Colon (tissue), 2 donors: ENCODE data around the gene AIRE.

Experiments used
- FAIRE-seq: peaks from 2 replicates; lab custom pipeline; 2012; peaks lifted over from hg19 to GRCh38; lab: Jason Lieb, UNC
- donor health status: control.
- donor health status: control.

The AIRE gene

GRCh38 chr21:44325386-44326271 lies 40.0 kb downstream of the AIRE start:
- FAIRE-seq, result no peak

GRCh38 chr21:44326272-44326647 lies 40.6 kb downstream of the AIRE start:
- FAIRE-seq, result no peak

- no peak for FAIRE-seq
These were observed 41.3 kb downstream of the AIRE start for GRCh38 chr21:44326716-44327602.

GRCh38 chr21:44327603-44327974 lies 41.9 kb downstream of the AIRE start:
- no peak for FAIRE-seq

- no peak for FAIRE-seq
These were observed 42.7 kb downstream of the AIRE start for GRCh38 chr21:44328242-44328895.

GRCh38 chr21:44329086-44329889 lies 43.6 kb downstream of the AIRE start:
- FAIRE-seq, result no peak

GRCh38 chr21:44329971-44330681 lies 44.5 kb downstream of the AIRE start:
- no peak for FAIRE-seq

GRCh38 chr21:44330698-44331097 lies 45.0 kb downstream of the AIRE start:
- FAIRE-seq, result no peak

GRCh38 chr21:44331209-44331608 lies 45.5 kb downstream of the AIRE start:
- FAIRE-seq, result no peak

- no peak for FAIRE-seq
These were observed 46.1 kb downstream of the AIRE start for GRCh38 chr21:44331650-44332307.

- FAIRE-seq, result no peak
These were observed 46.7 kb downstream of the AIRE start for GRCh38 chr21:44332383-44332782.

GRCh38 chr21:44332965-44333364 lies 47.3 kb downstream of the AIRE start:
- no peak for FAIRE-seq

GRCh38 chr21:44333509-44334328 lies 48.0 kb downstream of the AIRE start:
- no peak for FAIRE-seq

GRCh38 chr21:44334329-44335030 lies 48.8 kb downstream of the AIRE start:
- no peak for FAIRE-seq

- no peak for FAIRE-seq
These were observed 49.8 kb downstream of the AIRE start for GRCh38 chr21:44335266-44336059.

GRCh38 chr21:44337449-44337848 lies 51.8 kb downstream of the AIRE start:
- no peak for FAIRE-seq

GRCh38 chr21:44337941-44338895 lies 52.5 kb downstream of the AIRE start:
- no peak for FAIRE-seq
